Kidney epithelial cell (primary cell): ENCODE data around the gene PIK3CD. TPM values are rescaled to one million over a fixed set of nuclear protein-coding genes. Genes with fewer than 3 reads are reported as not detected.
"Not testable (repeated sequence)": the region's sequence is repeated elsewhere in the genome, so short reads cannot be mapped to it uniquely, and the experiment has no call there.

Experiments used
- DNase-seq: peaks from one replicate; pipeline ENCODE4 v3.0.0-alpha.2; 2010; ENCODE audit warnings: low read depth
- H3K27me3 ChIP-seq: 2 replicates; pipeline ENCODE4 v1.6.0; 2011; ENCODE audit warnings: low read length; ENCODE audit not compliant: control insufficient read depth, insufficient read depth
- H3K36me3 ChIP-seq: 2 replicates; pipeline ENCODE4 v1.5.1; 2011; ENCODE audit warnings: low read length; ENCODE audit not compliant: control insufficient read depth, insufficient read depth
- H3K4me3 ChIP-seq: 2 replicates; pipeline ENCODE4 v1.5.1; 2011; ENCODE audit warnings: low read depth, mild to moderate bottlenecking, control low read depth, low read length
- total RNA-seq: library from RNA; depleted of rRNA; stranded (reverse); fragments of >200 nt; gene quantifications from 2 replicates; pipeline ENCODE4 v1.2.3, GENCODE V29; 2015
- TF ChIP-seq, protein P1 (sequence below): IDR thresholded peaks from 2 replicates; pipeline ENCODE4 v1.5.1; 2011; ENCODE audit warnings: mild to moderate bottlenecking, moderate library complexity, low read length, control low read depth, inconsistent platforms; ENCODE audit not compliant: insufficient read depth, poor library complexity, severe bottlenecking

PIK3CD gene
- total RNA-seq, 1 donor from 2014 or later: 40.7 TPM

DNA sequence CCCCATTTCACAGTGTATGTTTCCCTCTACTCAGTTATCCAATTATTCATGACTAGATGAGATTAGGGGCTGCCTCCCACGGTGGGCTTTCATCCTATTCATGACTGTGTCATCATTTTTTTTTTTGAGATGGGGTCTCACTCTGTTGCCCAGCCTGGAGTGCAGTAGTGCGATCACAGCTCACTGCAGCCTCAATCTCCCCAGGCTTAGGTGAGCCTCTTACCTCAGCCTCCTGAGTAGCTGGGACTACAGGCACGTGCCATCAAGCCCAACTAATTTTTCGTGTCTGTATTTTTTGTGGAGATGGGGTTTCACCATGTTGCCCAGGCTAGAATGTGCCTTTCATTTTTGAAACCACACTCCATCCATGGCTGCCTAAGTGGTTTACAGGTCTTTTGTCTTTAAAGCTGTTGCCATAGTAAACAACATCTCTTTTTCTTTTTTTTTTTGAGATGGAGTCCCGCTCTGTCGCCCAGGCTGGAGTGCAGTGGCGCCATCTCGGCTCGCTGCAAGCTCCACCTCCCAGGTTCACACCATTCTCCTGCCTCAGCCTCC lies 60.0 kb downstream of the PIK3CD start:
- Histone ChIP-seq H3K4me3 (no peak overlapping the region), H3K27me3 (no peaks in the 10 kb centered on the region), H3K36me3 (no peaks in the 10 kb centered on the region)
- no peak for DNase-seq
- TF ChIP-seq, protein P1, sequence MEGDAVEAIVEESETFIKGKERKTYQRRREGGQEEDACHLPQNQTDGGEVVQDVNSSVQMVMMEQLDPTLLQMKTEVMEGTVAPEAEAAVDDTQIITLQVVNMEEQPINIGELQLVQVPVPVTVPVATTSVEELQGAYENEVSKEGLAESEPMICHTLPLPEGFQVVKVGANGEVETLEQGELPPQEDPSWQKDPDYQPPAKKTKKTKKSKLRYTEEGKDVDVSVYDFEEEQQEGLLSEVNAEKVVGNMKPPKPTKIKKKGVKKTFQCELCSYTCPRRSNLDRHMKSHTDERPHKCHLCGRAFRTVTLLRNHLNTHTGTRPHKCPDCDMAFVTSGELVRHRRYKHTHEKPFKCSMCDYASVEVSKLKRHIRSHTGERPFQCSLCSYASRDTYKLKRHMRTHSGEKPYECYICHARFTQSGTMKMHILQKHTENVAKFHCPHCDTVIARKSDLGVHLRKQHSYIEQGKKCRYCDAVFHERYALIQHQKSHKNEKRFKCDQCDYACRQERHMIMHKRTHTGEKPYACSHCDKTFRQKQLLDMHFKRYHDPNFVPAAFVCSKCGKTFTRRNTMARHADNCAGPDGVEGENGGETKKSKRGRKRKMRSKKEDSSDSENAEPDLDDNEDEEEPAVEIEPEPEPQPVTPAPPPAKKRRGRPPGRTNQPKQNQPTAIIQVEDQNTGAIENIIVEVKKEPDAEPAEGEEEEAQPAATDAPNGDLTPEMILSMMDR: no peak

DNA sequence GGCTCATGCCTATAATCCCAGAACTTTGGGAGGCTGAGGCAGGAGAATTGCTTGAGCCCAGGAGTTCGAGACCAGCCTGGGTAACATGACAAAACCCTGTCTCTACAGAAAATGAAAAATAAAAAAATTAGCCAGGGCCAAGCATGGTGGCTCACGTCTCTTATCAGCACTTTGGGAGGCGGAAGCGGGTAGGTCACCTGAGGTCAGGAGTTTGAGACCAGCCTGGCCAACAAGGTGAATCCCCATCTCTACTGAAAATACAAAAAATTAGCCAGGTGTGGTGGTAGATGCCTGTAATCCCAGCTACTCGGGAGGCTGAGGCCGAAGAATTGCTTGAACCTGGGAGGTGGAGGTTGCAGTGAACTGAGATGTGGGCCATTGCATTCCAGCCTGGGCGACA lies 61.2 kb downstream of the PIK3CD start:
- not testable (repeated sequence) for H3K4me3 ChIP-seq, DNase-seq, H3K36me3 ChIP-seq, H3K27me3 ChIP-seq

DNA sequence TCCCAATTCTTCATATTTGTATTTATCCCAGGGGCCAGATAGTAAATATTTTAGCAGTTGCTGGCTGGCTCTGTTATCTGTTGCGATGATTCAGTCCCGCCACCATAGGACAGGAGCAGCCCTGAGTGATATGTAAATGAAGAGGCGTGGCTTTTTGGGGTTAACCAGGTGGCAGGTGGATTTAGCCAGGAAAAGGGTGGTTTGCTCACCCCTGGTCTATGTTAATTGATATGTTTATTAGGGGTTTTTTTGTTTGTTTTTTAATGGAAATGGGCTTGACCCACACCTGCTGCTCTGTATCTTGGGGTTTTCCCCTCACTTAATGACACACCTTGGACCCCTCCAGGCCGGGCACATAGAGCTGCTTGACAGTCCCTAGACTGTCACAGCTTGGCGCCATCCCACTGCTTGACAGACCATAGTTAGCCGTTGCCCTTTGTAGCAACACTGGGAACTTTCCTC lies 62.8 kb downstream of the PIK3CD start:
- Histone ChIP-seq H3K4me3 (no peak overlapping the region), H3K27me3 (no peaks in the 10 kb centered on the region), H3K36me3 (no peaks in the 10 kb centered on the region)
- TF ChIP-seq, protein P1: no peak
- DNase-seq: no peak

DNA sequence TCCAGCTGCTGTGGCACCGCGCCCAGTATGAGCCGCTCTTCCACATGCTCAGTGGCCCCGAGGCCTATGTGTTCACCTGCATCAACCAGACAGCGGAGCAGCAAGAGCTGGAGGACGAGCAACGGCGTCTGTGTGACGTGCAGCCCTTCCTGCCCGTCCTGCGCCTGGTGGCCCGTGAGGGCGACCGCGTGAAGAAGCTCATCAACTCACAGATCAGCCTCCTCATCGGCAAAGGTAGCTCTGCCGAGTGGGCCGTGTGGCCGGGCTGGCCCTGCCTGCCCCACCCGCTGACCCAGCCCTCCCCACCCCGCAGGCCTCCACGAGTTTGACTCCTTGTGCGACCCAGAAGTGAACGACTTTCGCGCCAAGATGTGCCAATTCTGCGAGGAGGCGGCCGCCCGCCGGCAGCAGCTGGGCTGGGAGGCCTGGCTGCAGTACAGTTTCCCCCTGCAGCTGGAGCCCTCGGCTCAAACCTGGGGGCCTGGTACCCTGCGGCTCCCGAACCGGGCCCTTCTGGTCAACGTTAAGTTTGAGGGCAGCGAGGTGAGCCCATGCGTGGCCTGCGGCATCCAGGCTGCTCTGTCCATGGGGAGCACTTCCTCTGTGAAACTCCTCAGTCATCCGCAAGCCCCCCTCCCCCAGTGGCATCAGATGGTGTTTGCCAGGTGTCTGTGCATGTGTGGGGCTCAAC lies 64.2 kb downstream of the PIK3CD start:
- no peaks in the 10 kb centered on the region for H3K36me3 ChIP-seq
- no peak overlapping the region for H3K4me3 ChIP-seq

DNA sequence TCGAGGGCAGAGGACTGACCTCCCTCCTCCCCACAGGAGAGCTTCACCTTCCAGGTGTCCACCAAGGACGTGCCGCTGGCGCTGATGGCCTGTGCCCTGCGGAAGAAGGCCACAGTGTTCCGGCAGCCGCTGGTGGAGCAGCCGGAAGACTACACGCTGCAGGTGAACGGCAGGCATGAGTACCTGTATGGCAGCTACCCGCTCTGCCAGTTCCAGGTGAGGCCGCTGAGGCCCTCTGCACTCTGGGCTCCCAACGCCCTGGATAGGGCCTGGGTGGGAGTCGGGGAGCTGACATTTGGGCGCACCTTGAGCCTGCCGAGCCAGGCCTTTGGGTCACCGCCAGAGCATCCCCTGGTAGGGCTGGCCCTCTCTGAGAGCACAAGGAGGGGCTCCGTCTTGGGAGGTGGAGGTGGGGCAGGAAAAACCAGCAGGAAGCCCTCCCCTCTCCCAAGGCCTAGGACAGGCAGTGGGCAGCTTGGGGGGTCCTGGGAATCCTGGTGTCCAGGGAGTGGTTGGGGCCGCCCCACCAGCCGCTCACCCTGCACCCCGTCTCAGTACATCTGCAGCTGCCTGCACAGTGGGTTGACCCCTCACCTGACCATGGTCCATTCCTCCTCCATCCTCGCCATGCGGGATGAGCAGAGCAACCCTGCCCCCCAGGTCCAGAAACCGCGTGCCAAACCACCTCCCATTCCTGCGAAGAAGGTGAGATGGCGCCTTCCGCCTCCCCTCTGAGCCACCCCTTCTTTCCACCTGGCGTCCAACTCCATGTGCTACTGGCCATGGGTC lies 65.1 kb downstream of the PIK3CD start:
- H3K4me3 ChIP-seq: no peak overlapping the region
- no peaks in the 10 kb centered on the region for H3K36me3 ChIP-seq
- DNase-seq: no peak
- no peaks in the 10 kb centered on the region for H3K27me3 ChIP-seq
- TF ChIP-seq, protein P1: no peak

More for the DNA sequence above, 64.2 kb downstream of the PIK3CD start:
- H3K27me3 ChIP-seq: no peaks in the 10 kb centered on the region
- no peak for DNase-seq
- TF ChIP-seq, protein P1: no peak
